GM18858 (cell line): ENCODE results near the gene IFT88.

Source experiments
- ATAC-seq: cut with Tn5 transposase; IDR thresholded peaks from one replicate; pipeline ENCODE4 v1.9.1; 2021; ENCODE audit not compliant: unreplicated experiment

IFT88 gene

DNA sequence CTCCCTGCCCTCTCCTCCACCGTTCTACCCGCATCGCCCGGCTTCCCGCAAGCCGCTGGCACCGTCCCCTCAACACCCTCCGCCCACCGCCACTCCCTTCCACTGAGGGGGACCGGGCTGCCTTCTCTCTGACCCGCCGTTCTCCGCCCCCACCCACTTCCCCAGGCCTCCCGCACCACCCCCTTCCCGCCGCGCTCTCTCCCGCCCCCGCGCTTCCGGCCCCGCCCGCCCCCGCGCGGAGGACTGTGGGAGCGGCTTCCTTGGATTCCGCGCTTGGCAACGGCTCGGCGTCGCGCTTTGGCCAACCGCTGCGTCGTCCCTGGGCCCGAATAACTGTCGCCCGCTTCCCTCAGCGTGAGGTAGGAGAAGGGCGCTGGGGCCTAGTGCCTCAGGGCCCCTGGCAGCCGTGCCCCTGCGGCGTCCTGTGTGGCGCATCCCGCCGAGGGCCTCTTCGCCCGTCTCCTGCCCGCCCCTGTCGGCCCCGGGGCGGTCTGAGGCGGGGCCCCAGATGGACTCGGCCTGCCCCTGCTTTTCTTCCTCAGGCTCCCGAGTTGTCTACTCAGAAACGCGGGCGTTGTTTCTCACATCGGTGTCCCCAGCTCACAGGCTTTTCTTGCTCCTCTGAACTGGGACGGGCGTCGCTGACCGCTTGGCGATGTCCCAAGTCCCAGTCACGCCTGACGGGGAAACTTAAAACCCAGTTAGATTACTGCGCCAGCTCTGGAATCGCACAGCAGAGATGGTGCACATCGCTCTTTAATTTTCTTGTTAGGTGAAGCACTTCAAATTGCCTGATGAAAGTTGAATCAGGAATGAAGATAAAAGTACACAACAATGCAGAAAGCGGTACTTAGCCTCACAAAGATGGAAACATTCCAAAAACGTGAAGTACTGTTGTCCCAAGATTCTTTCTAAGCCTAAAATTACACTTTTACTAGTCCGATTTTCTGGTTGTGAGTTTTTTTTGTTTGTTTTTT is at the start of gene IFT88:
Gene IFT88 (plus strand): TSS at position 260 of the 977 bp plus-strand sequence. CDS start 7,229 bp downstream, outside the sequence.
- ATAC-seq = peak; percentile 58

- no peak for ATAC-seq
Measured at GRCh38 chr13:20518660-20519100, 48.3 kb upstream of the IFT88 start.

GRCh38 chr13:20519875-20520274 is 47.1 kb upstream of the IFT88 start:
- no peak for ATAC-seq

GRCh38 chr13:20521364-20522115 is 45.4 kb upstream of the IFT88 start:
- no peak for ATAC-seq

- ATAC-seq = no peak
Measured at GRCh38 chr13:20525144-20525600, 41.8 kb upstream of the IFT88 start.

DNA sequence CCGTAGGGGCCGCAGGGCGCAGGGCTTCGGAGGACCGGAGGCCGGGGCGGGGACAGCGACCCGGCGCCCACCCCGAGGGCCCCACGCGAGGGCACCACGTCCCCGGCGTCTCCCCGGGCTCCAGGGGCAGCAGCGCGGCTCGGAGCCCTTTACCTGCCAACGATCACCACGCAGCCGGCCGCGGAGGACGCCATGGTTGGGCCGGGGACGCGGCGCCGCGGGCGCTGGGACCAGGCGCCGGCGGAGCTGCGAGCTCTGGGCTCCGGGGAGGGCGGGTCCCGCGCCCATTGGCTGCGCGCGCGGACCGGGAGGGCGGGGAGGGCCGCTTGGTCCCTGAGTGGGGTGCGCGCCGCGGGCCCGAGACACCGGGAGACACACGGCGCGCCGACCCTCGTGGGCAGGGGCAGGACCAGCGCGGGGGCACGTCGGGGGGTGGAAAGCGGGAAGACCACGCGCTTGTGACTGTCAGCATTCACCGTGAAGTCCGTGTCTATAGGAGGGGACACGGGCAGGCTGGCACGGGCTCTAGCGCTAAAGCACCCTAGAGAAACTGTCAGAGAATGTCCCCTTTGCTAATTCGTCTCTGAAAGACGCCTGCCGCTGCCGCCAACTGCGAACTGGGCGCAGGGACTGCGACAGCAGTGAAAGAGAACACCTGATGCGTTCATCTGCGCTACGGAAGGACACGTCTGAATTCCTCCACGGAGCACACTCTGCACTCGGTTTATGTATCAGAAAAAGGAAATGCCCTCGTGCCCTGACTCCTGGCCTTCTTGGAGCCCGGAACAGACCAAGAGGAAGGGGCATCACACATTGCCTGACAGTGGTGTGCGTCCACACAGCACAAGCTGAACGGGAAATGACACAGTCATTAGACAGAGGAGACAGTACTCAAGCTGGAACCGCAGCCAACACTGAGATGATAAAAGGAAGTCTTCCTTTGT is 41.1 kb upstream of the IFT88 start, which contains the start of gene CRYL1:
Gene CRYL1 (minus strand): TSS at position 257 of the 944 bp plus-strand sequence. CDS start 63 bp downstream, at position 194.
- peak; percentile 52 for ATAC-seq

DNA sequence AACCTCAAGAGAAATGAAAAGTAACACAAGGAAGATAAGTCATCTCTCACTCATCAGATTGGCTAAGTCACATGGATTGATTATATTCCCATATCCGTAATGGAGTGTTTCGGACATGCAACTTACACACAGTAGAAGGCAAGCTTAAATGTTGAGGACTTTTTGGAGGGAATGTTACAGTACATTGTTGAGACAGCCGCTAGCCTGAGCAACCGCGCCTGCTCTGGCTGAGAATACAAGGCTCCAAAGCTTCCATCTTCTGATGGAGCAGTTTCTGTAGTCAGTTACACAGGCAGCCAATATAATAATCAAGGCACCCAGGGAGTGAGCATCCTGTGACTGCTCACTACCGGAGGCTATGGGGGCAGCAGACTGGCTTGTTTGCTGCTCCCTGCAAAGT is 40.3 kb upstream of the IFT88 start:
- no peak for ATAC-seq

DNA sequence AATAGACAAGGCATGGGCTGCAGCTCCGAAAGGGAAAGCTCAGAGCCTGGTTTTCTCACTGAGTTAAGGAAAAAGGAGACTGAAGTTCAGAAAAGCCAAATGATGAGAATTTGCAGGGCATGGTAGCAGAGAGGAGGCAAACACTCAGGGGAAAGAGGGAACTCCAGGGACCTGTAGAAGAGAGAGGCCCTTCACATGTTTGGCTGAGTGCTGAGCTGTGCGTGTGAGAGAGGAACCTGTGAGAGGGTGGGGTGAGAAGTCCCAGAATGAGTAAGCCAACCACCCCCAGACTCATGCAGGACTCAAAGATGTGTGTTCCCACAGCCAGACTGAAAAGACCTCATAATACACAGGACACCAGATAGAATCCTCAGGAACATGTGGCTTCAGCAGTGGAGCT is 38.5 kb upstream of the IFT88 start:
- peak; percentile 39 for ATAC-seq

DNA sequence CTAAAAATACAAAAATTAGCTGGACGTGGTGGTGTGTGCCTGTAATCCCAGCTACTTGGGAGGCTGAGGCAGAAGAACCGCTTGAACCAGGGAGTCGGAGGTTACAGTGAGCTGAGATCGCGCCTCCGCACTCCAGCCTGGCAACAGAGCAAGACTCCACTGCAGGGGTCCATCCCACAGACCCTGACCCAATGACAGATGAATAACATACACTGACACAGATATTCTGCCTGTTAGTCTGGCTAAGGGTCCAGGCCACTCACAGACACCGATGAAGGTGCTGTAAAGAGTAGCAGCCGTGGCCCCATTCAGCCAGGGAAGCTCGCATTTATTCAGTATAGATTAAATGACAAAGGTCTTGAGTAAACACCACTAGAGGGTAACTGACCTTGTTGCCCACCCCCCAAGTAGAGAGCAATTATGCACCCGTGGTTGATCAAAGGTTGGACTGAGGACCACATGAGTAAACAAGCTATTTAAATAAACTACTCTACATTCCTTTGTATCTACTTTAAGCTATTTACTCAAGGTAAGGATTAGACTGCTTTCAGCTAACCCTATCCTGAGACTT is 32.8 kb upstream of the IFT88 start:
- no peak for ATAC-seq

DNA sequence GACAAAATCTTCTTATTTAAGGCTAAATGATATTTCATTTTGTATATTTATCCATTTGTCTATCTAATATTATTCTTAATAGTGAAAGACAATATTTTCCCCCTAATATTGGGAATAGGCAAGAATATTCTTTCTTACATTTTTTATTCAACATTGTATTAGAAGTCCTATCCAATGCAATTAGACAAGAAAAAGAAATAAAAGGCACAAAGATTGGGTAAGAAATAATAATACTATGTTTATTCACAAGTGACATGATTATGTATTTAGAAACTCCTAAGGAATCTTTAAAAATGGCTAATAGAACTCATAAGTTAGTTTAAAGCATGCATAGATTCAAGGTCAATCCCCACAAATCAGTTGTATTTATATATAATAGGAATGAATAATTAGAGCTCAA is 30.0 kb upstream of the IFT88 start:
- ATAC-seq = no peak

- no peak for ATAC-seq
Measured at GRCh38 chr13:20544201-20544923, 22.6 kb upstream of the IFT88 start.

DNA sequence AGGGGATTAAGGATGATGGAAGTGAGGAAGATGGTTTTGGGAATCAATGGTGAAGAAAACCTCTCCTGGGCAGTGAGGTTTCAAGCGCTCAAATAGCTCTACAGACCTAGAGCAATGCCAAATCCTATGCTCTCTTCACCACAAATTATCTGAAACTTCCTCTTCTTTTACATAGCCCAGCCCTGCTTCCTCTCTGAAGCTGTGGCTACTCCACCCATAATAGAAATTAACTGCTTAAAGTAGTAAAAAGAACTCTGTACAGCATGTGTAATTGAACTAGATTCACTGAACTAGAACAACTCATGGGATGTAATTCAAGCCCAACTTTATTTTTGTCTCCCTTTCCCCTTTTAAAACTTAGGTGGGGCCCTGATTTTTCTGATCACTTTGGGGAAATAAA is 20.4 kb upstream of the IFT88 start:
- peak; percentile 49 for ATAC-seq

- ATAC-seq = no peak
Measured at GRCh38 chr13:20547479-20547908, 19.5 kb upstream of the IFT88 start.

- no peak for ATAC-seq
Measured at GRCh38 chr13:20550799-20551198, 16.2 kb upstream of the IFT88 start.

- no peak for ATAC-seq
Measured at GRCh38 chr13:20553311-20553710, 13.6 kb upstream of the IFT88 start.

DNA sequence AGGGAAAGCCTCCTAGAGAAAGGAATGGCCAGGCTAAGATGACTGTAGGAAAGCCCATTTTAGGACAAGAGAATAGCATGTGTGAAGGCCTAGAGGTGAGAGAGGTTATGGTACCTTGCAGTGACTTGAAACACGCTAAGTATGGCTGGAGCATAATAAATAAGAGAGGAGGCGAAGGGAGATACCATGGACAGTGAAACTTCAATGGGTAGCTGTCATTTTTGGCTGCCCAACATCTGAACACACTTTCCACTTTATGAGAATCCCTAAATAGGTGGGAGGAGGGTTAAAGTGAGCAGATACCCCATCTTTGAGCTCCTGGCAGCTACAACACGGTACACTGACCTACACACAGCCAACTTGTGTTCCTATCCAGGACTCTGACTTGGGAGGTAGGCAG is 8.0 kb upstream of the IFT88 start:
- no peak for ATAC-seq

GRCh38 chr13:20559659-20560356 is 7.1 kb upstream of the IFT88 start:
- ATAC-seq = no peak

GRCh38 chr13:20561741-20562140 is 5.2 kb upstream of the IFT88 start:
- ATAC-seq = no peak
